Endothelial cell of umbilical vein (primary cell): Measurements from ENCODE around the gene CYP1A1. TPM values are rescaled to one million over a fixed set of nuclear protein-coding genes. Genes with fewer than 3 reads are reported as not detected.

Source experiments
- BruUV-seq: library from RNA; stranded (reverse); fragments of 400-500 nt; replicated peaks from 2 replicates; lab custom pipeline; 2021; lab: Mats Ljungman, UMichigan
- CTCF ChIA-PET: fragments of 300-600, 350-600 bp; sonication (Branson Sonifier 250); formaldehyde crosslinking; loops from one replicate; lab custom pipeline; 2021; ENCODE audit warnings: antibody characterized with exemption, inconsistent platforms; lab: Charles Lee
- POLR2A ChIA-PET: fragments of 300-600, 350-600 bp; sonication (Branson Sonifier 250); formaldehyde crosslinking; loops from one replicate; lab custom pipeline; 2021; ENCODE audit warnings: antibody characterized with exemption, inconsistent platforms; lab: Charles Lee
- DNase-seq: peaks from one replicate; pipeline ENCODE4 v3.0.0-alpha.2; 2011; ENCODE audit warnings: low read depth, low spot score
- FAIRE-seq: peaks from 2 replicates; lab custom pipeline; 2011; peaks lifted over from hg19 to GRCh38; lab: Jason Lieb, UNC
- H2AFZ ChIP-seq: 2 replicates; pipeline ENCODE4 v1.6.0; 2012; ENCODE audit warnings: low read depth, low read length, control low read depth, inconsistent platforms
- H3K27ac ChIP-seq: 2 replicates; pipeline ENCODE4 v1.5.1; 2011; ENCODE audit warnings: low read depth, mild to moderate bottlenecking, control low read depth, low read length, moderate library complexity; ENCODE audit not compliant: insufficient read depth
- H3K27me3 ChIP-seq, 2 experiments: 2 replicates each; pipeline versions ENCODE4 v1.6.0 to v1.6.1; 2011; ENCODE audit warnings: low read length in 2 of 2, mixed read lengths in 1 of 2; ENCODE audit not compliant: control insufficient read depth in 2 of 2, insufficient read depth in 2 of 2
- H3K36me3 ChIP-seq, 2 experiments: 2 replicates in 1 of 2; 3 replicates in 1 of 2; pipeline ENCODE4 v1.5.1; 2011; ENCODE audit warnings: low read length in 2 of 2, mild to moderate bottlenecking in 1 of 2, moderate library complexity in 1 of 2; ENCODE audit not compliant: control insufficient read depth in 2 of 2, insufficient read depth in 2 of 2; ENCODE audit errors: extremely low read depth in 1 of 2
- H3K4me1 ChIP-seq: 3 replicates; pipeline ENCODE4 v1.5.1; 2011; ENCODE audit warnings: mild to moderate bottlenecking, low read length; ENCODE audit not compliant: control insufficient read depth, insufficient read depth; ENCODE audit errors: extremely low read depth
- H3K4me2 ChIP-seq: 2 replicates; pipeline ENCODE4 v1.6.1; 2011; ENCODE audit warnings: low read length, control low read depth, mixed read lengths; ENCODE audit not compliant: insufficient read depth
- H3K4me3 ChIP-seq, 3 experiments: fragments of 200-600 bp in 1 of 3; sonication (generic), shearing (Covaris generic) in 1 of 3; replicated peaks in 1 of 3; 2 replicates each; pipeline ENCODE4 v1.5.1; 2011 to 2016; ENCODE audit warnings: control low read depth in 3 of 3, low read length in 3 of 3, mild to moderate bottlenecking in 2 of 3, inconsistent platforms in 1 of 3, low read depth in 1 of 3, moderate library complexity in 1 of 3; ENCODE audit not compliant: insufficient read depth in 1 of 3
- H3K79me2 ChIP-seq: 2 replicates; pipeline ENCODE4 v1.6.0; 2012; ENCODE audit warnings: low read length, inconsistent platforms; ENCODE audit not compliant: control insufficient read depth, insufficient read depth
- H3K9ac ChIP-seq: replicated peaks from 2 replicates; pipeline ENCODE3; 2011; ENCODE audit warnings: low read length, control low read depth; ENCODE audit not compliant: insufficient read depth; ENCODE audit errors: extremely low read depth
- H3K9me1 ChIP-seq: replicated peaks from 3 replicates; pipeline ENCODE4 v1.6.0; 2011; ENCODE audit warnings: mild to moderate bottlenecking, low read length; ENCODE audit not compliant: control insufficient read depth, insufficient read depth; ENCODE audit errors: extremely low read depth
- H3K9me3 ChIP-seq: replicated peaks from 2 replicates; pipeline ENCODE4 v1.5.1; 2012; ENCODE audit warnings: low read length, inconsistent platforms; ENCODE audit not compliant: control insufficient read depth, insufficient read depth
- H4K20me1 ChIP-seq: replicated peaks from 2 replicates; pipeline ENCODE3; 2011; ENCODE audit warnings: mild to moderate bottlenecking, low read length; ENCODE audit not compliant: control insufficient read depth, insufficient read depth; ENCODE audit errors: extremely low read depth
- EZH2 ChIP-seq: IDR thresholded peaks from 2 replicates; pipeline ENCODE4 v1.6.1; 2012; ENCODE audit warnings: borderline replicate concordance, low read depth, mild to moderate bottlenecking, moderate library complexity, low read length, inconsistent platforms; ENCODE audit not compliant: severe bottlenecking
- FOS ChIP-seq: IDR thresholded peaks from 2 replicates; pipeline ENCODE4 v1.6.1; 2011; ENCODE audit warnings: mild to moderate bottlenecking, low read length, moderate library complexity, borderline replicate concordance; ENCODE audit not compliant: insufficient read depth
- GATA2 ChIP-seq: IDR thresholded peaks from 2 replicates; pipeline ENCODE4 v1.7.0; 2011; ENCODE audit warnings: low read depth, mild to moderate bottlenecking, moderate library complexity, mixed read lengths, low read length; ENCODE audit not compliant: insufficient read length, insufficient read depth
- JUN ChIP-seq: IDR thresholded peaks from 2 replicates; pipeline ENCODE4 v1.6.1; 2011; ENCODE audit warnings: borderline replicate concordance, low read depth; ENCODE audit not compliant: insufficient read length, insufficient read depth
- MYC ChIP-seq: IDR thresholded peaks from one replicate; pipeline ENCODE4 v1.6.1; 2011; ENCODE audit warnings: mild to moderate bottlenecking, low read depth, low read length
- POLR2A ChIP-seq: IDR thresholded peaks from 2 replicates; pipeline ENCODE4 v1.6.1; 2012; ENCODE audit warnings: low read depth, mild to moderate bottlenecking, control low read depth, low read length
- POLR2AphosphoS5 ChIP-seq: IDR thresholded peaks from 2 replicates; pipeline ENCODE4 v1.6.1; 2012; ENCODE audit warnings: low read depth, mild to moderate bottlenecking, control low read depth, low read length, moderate library complexity; ENCODE audit not compliant: insufficient read depth
- dilution Hi-C: fragments of 300-500 bp; cut with MboI; formaldehyde crosslinking; loops from one replicate; pipeline ENCODE4 v1.15.0; 2019; ENCODE audit warnings: low sequenced_read_pairs; ENCODE audit not compliant: extremely low pct_ligation_motif_present
- intact Hi-C: fragments of 100-400 bp; cut with micrococcal nuclease; formaldehyde crosslinking; loops from one replicate; pipeline ENCODE4 v1.10.0; 2022
- polyA plus RNA-seq, 4 experiments: library from polyadenylated mRNA; depleted of rRNA in 3 of 4; stranded (reverse) in 3 of 4; unstranded in 1 of 4; fragments of >200 nt; gene quantifications; 2 replicates each; pipeline versions ENCODE4 v1.2.1 to v1.2.3, GENCODE V29; 2011 to 2012; ENCODE audit warnings: missing spikeins in 1 of 4
- total RNA-seq: library from RNA; stranded (reverse); gene quantifications from 2 replicates; pipeline ENCODE4 v1.2.3, GENCODE V29; 2021
- TF ChIP-seq, protein P1 (sequence below): IDR thresholded peaks from 2 replicates; pipeline ENCODE4 v1.6.1; 2011; ENCODE audit not compliant: insufficient read depth, insufficient read length
- TF ChIP-seq, protein P2 (sequence below), 2 donors: IDR thresholded peaks; 1 replicate in 1 of 2; 2 replicates in 1 of 2; pipeline ENCODE4 v1.5.1; 2011; ENCODE audit warnings: low read length in 2 of 2, mild to moderate bottlenecking in 2 of 2, moderate library complexity in 2 of 2, control low read depth in 1 of 2, inconsistent platforms in 1 of 2, low read depth in 1 of 2; ENCODE audit not compliant: insufficient read depth in 1 of 2; ENCODE audit errors: extremely low read depth in 1 of 2

CYP1A1 gene
- total and polyA plus RNA-seq, 2 donors (not counting 3 experiments of a cell fraction or from before 2014, with no cell fraction given) = 7.6 to 13.1 TPM

DNA sequence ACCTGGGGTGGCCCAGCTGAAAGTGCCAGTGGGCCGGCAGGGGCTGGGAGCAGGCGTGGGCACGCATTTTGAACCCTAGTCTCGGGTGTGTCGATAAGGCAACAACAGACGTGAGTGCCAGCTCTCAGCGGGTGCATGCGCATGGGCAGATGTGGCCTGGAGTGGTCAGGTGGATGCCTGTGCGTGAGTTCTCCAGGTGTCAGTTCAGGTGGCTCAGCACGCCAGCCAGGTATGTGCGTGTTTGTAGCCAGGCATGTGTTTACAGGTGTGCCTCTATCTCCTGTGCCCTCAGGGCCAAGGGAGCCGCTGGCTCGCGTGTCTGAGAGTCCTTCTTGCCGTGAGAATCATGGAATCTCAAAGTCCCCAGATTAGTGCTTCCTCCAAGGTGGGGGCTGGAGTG is 38.1 kb upstream of the CYP1A1 start:
- H3K79me2 ChIP-seq = no peaks in the 10 kb centered on the region
- H3K4me1 ChIP-seq = peaks cover 9% of the 10 kb centered on the region
- no peak overlapping the region for H3K4me2 ChIP-seq
- intact Hi-C loops = loop anchor here (10.0 kb wide), 1 partner anchor 219 kb away; the partner anchor contains the start of gene ARID3B
- TF ChIP-seq MYC (no peak), FOS (no peak), GATA2 (no peak), POLR2AphosphoS5 (no peak), POLR2A (no peak)
- TF ChIP-seq, protein P1, sequence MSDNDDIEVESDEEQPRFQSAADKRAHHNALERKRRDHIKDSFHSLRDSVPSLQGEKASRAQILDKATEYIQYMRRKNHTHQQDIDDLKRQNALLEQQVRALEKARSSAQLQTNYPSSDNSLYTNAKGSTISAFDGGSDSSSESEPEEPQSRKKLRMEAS = no peak
- H3K36me3 ChIP-seq = no peaks in the 10 kb centered on the region
- no peaks in the 10 kb centered on the region for H4K20me1 ChIP-seq
- H3K9ac ChIP-seq = no peak overlapping the region
- dilution Hi-C loops = loop anchor here (25.0 kb wide), 1 partner anchor 126 kb away; no protein-coding TSS in a partner anchor
- no peaks in the 10 kb centered on the region for H3K9me3 ChIP-seq
- no peak overlapping the region for H3K4me3 ChIP-seq
- CTCF ChIA-PET = interaction anchor here (0.7 to 2.8 kb wide), 6 partner anchors 8 to 379 kb away, joined by 3 to 20 read pairs (median 4); no protein-coding TSS in a partner anchor
- no peak for DNase-seq
- H3K9me1 ChIP-seq = no peaks in the 10 kb centered on the region
- POLR2A ChIA-PET = no interaction called here
- no peak overlapping the region for H3K27ac ChIP-seq
- H2AFZ ChIP-seq = no peak overlapping the region
- H3K27me3 ChIP-seq = no peaks in the 10 kb centered on the region
- FAIRE-seq = no peak
- BruUV-seq = no TSS peak

DNA sequence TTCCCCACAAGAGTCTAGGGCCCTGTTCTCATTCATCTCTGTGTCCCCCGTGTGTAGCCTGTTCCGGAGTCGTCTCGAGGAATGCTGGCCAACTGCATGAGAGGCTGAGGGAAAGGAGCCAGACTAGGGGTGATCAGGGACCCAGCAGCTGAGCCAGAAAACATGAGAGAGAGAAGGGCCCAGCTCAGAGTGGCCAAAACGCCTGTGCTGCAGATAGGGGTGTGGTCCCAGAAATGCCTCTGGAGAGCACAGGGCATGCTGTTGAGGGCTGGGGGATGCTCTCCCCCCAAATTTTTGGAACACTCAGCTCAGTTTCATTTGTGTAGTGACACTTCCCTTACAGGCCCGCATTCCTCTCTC is 37.4 kb upstream of the CYP1A1 start:
- no peaks in the 10 kb centered on the region for H4K20me1 ChIP-seq
- H3K9me3 ChIP-seq = no peaks in the 10 kb centered on the region
- H3K9me1 ChIP-seq = no peaks in the 10 kb centered on the region
- H2AFZ ChIP-seq = peak overlapping the region; percentile 36
- intact Hi-C loops = loop anchor here (10.0 kb wide), 1 partner anchor 218 kb away; the partner anchor contains the start of gene ARID3B
- peaks cover 9% of the 10 kb centered on the region for H3K4me1 ChIP-seq
- CTCF ChIA-PET = interaction anchor here (0.7 to 2.8 kb wide), 8 partner anchors 9 to 378 kb away, joined by 3 to 20 read pairs (median 3); no protein-coding TSS in a partner anchor
- no peak overlapping the region for H3K4me2 ChIP-seq
- H3K9ac ChIP-seq = no peak overlapping the region
- DNase-seq (no peak), FAIRE-seq (peak; percentile 60)
- no peaks in the 10 kb centered on the region for H3K27me3 ChIP-seq
- BruUV-seq = TSS peak; percentile 72
- H3K79me2 ChIP-seq = no peaks in the 10 kb centered on the region
- dilution Hi-C loops = loop anchor here (25.0 kb wide), 1 partner anchor 125 kb away; no protein-coding TSS in a partner anchor
- H3K4me3 ChIP-seq = no peak overlapping the region
- POLR2A ChIA-PET = no interaction called here
- H3K27ac ChIP-seq = peak overlapping the region; percentile 25
- H3K36me3 ChIP-seq = no peaks in the 10 kb centered on the region
- TF ChIP-seq, protein P2, sequence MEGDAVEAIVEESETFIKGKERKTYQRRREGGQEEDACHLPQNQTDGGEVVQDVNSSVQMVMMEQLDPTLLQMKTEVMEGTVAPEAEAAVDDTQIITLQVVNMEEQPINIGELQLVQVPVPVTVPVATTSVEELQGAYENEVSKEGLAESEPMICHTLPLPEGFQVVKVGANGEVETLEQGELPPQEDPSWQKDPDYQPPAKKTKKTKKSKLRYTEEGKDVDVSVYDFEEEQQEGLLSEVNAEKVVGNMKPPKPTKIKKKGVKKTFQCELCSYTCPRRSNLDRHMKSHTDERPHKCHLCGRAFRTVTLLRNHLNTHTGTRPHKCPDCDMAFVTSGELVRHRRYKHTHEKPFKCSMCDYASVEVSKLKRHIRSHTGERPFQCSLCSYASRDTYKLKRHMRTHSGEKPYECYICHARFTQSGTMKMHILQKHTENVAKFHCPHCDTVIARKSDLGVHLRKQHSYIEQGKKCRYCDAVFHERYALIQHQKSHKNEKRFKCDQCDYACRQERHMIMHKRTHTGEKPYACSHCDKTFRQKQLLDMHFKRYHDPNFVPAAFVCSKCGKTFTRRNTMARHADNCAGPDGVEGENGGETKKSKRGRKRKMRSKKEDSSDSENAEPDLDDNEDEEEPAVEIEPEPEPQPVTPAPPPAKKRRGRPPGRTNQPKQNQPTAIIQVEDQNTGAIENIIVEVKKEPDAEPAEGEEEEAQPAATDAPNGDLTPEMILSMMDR (IDR thresholded peaks at IDR 0.05; ENCODE audit: extremely low read depth in 1 of 2, insufficient read depth in 1 of 2, low read depth in 1 of 2, low read length in 2 of 2) = no peak
- TF ChIP-seq POLR2A = no peak
- TF ChIP-seq POLR2AphosphoS5 = no peak
- TF ChIP-seq FOS = no peak
- TF ChIP-seq JUN = no peak
- TF ChIP-seq EZH2 = no peak
